Liver (tissue), 2 donors: ENCODE results near the gene LAMB3.

ENCODE experiments used
- MAX ChIP-seq: IDR thresholded peaks from 2 replicates; pipeline ENCODE4 v1.6.1; 2016; ENCODE audit warnings: antibody characterized with exemption
- RAD21 ChIP-seq, 2 donors: IDR thresholded peaks; 2 replicates each; pipeline ENCODE4 v1.6.1; 2016; ENCODE audit warnings: antibody characterized with exemption in 2 of 2, mild to moderate bottlenecking in 2 of 2
- TAF1 ChIP-seq: conservative IDR thresholded peaks from 2 replicates; pipeline ENCODE4 v1.6.1; 2016; ENCODE audit warnings: antibody characterized with exemption, mild to moderate bottlenecking
- donor health status: healthy.

DNA sequence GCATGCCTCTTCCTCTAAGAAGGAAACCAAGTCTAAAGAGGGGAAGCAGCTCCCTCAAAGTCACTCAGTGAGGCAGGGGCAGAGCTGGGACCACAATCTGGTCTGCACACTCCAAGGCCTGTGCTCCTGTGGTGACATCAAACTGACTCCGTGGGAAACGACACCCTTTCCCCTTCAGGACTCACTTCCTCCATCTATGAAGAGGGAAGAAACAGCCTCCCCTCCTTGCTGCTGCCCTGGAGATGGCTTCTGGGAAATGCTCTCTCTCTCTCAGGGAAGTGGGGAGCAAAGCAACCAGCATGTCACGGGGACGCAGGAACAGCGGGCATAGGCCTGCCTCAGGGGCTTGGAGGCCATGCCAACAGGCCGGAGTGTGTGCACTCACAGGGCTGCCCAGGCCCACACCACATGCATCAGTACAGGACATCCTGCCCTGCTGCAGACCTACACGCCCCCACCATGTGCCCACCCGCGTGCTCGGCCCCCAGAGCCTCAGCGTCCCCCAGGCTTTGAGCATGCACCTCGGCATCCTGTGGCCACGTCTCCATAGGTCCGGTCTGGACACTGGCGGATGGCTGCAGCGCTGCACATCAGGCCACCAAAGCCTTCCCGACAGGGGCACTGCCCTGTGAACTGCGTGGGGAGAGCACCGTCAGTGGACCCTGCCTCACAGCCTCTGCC lies 25.7 kb downstream of the LAMB3 start:
- TF ChIP-seq MAX (no peak), RAD21 (IDR thresholded peaks at IDR 0.05) (no peak), TAF1 (no peak)
